Astrocyte of the spinal cord (primary cell): ENCODE measurements around the gene TMUB1.
A peak's percentile ranks its signal among the peaks of the same experiment; 100 is the strongest.

Experiments used
- DNase-seq: peaks from one replicate; pipeline ENCODE4 v3.0.0; 2011; ENCODE audit warnings: low read depth, low spot score
- H3K4me3 ChIP-seq: 2 replicates; pipeline ENCODE4 v1.5.1; 2011; ENCODE audit warnings: low read depth, mild to moderate bottlenecking, low read length, moderate library complexity
- in situ Hi-C: cut with HindIII; loops from 2 replicates; pipeline ENCODE4 v1.10.0; 2017; ENCODE audit warnings: low sequenced_read_pairs
- TF ChIP-seq, protein P1 (sequence below): IDR thresholded peaks from 2 replicates; pipeline ENCODE4 v1.5.1; 2012; ENCODE audit warnings: low read depth, mild to moderate bottlenecking, low read length, inconsistent platforms

TMUB1 gene

DNA sequence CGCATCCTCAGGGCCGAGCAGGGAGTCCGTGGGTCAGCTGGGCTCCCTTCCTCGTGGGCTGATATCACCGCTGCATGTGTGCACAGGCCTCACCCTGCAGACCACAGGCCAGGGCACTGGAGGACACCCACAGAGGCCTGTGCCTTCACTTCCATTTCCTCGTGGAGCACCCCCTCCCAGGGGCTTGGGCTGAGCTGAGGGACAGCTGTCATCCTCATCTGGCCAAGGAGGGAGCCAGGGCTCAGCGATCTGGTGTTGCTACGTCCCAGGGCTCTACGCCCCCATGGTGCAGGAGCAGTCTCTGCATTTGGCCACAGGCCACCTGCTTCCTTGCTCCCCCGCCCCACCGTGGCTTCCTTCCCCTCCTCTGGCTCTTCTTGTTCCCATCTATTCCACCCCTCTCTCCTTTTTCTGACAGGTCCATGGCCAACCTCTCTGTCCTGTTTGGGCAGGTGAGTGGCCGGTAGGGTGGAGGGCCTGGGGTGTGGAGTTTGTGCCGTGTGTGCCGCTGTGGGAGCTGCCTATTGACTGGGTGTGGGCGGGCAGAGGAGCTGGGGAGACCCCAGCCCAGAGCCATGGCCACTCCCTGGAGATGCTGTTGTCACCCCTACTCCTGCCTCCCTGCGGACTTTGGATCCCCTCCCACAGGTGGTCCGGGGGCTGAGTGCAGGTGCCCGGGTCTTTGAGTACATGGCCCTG is 43.3 kb downstream of the TMUB1 start:
- TF ChIP-seq, protein P1, sequence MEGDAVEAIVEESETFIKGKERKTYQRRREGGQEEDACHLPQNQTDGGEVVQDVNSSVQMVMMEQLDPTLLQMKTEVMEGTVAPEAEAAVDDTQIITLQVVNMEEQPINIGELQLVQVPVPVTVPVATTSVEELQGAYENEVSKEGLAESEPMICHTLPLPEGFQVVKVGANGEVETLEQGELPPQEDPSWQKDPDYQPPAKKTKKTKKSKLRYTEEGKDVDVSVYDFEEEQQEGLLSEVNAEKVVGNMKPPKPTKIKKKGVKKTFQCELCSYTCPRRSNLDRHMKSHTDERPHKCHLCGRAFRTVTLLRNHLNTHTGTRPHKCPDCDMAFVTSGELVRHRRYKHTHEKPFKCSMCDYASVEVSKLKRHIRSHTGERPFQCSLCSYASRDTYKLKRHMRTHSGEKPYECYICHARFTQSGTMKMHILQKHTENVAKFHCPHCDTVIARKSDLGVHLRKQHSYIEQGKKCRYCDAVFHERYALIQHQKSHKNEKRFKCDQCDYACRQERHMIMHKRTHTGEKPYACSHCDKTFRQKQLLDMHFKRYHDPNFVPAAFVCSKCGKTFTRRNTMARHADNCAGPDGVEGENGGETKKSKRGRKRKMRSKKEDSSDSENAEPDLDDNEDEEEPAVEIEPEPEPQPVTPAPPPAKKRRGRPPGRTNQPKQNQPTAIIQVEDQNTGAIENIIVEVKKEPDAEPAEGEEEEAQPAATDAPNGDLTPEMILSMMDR, result no peak
- in situ Hi-C loops, result no loop called here
- H3K4me3 ChIP-seq, result no peak overlapping the region
- no peak for DNase-seq

DNA sequence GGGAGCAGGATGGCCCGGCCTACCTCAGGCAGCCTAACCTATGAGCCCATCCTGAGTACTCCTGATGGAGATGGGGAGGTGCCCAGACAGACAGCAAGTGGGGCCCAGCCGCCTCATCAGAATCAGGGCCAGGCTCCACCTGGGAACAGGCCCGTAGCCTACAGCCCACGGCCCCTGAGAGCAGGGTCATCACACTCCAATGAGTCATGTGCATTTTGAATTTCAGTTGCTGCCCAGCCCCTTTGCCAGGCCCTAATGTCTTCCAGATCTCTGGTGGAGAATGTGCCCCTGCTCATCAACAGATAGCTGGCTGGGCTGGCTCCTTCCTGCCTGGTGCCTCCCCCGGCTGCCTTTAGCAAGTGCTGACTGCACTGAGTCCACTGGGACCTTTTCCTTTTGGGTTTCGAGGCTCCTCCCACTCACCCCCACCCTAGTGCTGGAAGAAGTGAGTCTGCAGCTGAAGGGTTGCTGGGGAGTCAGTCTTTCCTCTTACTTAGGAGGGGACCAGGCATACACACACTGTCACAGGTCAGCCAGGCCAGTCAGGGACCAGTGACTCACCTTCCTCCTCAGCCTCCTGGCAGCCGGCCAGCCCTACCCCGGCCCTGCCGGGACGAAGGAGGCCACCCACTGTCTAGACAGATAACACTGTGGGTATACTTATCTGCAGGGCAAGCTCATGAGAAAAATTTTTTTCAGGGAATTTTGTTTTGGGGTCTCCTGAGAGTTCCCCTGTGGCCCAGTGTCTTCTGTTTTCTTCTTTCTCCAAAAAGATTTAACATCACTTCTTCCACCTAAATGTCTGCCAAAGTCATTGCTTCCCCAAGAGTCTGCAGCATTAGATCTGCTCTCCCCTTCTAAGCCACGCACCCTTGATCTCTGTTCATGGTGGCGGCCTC is 44.1 kb downstream of the TMUB1 start:
- DNase-seq, result peak; percentile 89
- in situ Hi-C loops, result no loop called here
- TF ChIP-seq, protein P1, result no peak
- no peak overlapping the region for H3K4me3 ChIP-seq

DNA sequence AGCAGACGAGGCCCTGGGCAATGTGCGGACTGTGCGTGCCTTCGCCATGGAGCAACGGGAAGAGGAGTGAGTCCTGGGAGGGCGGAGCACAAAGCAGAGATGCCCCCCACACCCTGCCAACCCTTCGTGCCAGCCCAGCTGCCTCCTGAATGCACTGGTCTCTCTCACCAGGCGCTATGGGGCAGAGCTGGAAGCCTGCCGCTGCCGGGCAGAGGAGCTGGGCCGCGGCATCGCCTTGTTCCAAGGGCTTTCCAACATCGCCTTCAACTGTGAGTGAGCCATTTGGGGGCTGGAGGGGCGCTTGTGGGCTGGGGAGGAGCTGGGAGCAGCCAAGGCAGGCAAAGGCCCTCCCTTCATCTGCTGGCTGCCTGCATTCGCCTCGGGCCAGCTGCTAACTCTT is 47.4 kb downstream of the TMUB1 start:
- TF ChIP-seq, protein P1, result no peak
- H3K4me3 ChIP-seq, result no peak overlapping the region
- in situ Hi-C loops, result no loop called here
- DNase-seq, result no peak

DNA sequence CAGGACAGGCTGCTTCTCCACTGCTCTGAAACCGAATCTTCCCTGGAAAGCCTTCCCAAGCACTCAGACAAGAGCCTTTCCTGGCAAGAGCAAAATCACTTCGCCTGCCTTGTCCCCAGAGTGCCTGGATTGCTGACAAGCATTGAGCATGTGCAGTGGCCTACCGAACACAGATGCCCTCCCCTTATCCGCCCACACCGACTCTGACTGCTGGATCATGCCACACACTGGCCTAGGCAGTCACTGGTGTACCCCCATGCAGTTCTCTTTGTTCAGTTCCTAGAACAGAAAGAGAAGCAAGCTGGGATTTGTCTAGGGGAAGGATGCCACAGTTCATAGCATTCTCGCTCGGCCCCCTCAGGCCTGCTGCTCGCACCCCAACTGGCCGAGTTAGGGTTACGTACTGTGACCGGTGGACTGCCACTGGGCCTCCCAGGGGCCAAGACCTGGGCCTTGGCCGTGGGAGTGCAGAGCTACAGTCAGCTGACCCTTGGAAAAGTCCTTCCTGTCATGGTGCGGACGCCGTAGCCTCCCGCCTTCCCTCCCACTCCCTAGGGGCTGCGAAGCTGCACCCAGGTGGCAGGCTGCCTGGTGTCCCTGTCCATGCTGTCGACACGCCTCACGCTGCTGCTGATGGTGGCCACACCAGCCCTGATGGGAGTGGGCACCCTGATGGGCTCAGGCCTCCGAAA is 48.1 kb downstream of the TMUB1 start:
- H3K4me3 ChIP-seq, result no peak overlapping the region
- in situ Hi-C loops, result no loop called here
- TF ChIP-seq, protein P1, result no peak
- DNase-seq, result no peak

DNA sequence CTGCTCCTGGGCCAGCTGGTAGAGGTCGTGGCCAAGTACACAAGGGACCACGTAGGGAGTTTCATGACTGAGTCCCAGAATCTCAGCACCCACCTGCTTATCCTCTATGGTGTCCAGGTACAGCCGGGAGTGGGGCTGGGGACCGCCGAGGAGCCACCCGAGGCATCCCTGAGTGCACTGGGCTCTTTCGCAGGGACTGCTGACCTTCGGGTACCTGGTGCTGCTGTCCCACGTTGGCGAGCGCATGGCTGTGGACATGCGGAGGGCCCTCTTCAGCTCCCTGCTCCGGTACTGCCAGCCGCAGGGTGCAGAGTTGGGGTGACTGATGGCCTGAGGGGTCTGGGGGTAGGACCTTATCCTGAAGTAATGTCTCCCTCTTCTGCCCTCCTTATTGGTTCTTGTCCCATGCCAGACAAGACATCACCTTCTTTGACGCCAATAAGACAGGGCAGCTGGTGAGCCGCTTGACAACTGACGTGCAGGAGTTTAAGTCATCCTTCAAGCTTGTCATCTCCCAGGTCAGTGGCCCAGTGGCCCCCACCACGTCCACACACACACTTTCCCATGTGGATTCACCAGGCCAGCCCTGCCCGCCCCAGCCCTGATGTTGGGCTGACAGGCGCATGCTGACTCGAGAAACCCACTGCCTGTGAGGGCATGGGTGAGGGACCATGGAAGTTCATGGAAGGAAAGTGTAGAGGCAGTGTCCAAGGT is 48.8 kb downstream of the TMUB1 start:
- no peak for DNase-seq
- no peak overlapping the region for H3K4me3 ChIP-seq
- TF ChIP-seq, protein P1, result no peak
- in situ Hi-C loops, result no loop called here

DNA sequence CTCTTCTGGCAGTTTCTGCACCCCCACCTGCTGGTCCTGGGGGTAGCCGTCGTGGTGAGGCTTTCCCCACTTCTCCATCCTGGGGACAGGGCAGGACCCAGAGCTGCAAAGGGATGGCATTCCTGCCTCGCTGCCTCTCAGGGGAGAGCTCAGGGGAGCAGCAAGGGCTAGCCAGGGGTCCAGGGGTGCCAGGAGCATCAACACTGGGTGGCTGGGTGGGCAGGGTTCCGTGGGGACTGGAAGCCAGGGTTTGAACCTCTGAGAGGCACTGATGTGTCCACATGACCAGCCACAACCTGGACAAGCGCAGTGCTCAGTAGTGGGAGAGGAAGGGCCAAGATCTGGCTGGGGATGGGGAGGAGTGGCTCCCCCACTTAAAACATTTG is 49.4 kb downstream of the TMUB1 start:
- no peak overlapping the region for H3K4me3 ChIP-seq
- no peak for DNase-seq
- in situ Hi-C loops, result no loop called here
- TF ChIP-seq, protein P1, result no peak
